GM12878 (cell line): Measurements from ENCODE around the gene ADGRL3. TPM values are rescaled to one million over a fixed set of nuclear protein-coding genes. Genes with fewer than 3 reads are reported as not detected.
"Not testable (repeated sequence)": the region's sequence is repeated elsewhere in the genome, so short reads cannot be mapped to it uniquely, and the experiment has no call there.

ENCODE experiments used
- ATAC-seq: fragments of 200-7000 bp; cut with Tn5 transposase; 3 replicates; pipeline ENCODE4 v1.9.1; 2020; ENCODE audit warnings: mild to moderate bottlenecking, moderate library complexity
- BruUV-seq: library from RNA; stranded (reverse); fragments of 400-500 nt; replicated peaks from 2 replicates; lab custom pipeline; 2021; lab: Mats Ljungman, UMichigan
- CTCF ChIA-PET: fragments of 300-600 bp; sonication (Branson Sonifier 250); formaldehyde crosslinking; extraction: SDS; loops from one replicate; lab custom pipeline; 2021; ENCODE audit warnings: inconsistent platforms; lab: Yijun Ruan, JAX
- POLR2A ChIA-PET: fragments of 350-600 bp; formaldehyde crosslinking; extraction: SDS; loops from one replicate; lab custom pipeline; 2021; ENCODE audit warnings: inconsistent platforms; lab: Charles Lee
- RAD21 ChIA-PET: fragments of 300-600 bp; sonication (Branson Sonifier 250); formaldehyde crosslinking; loops from one replicate; lab custom pipeline; 2023; ENCODE audit warnings: antibody characterized with exemption; ENCODE audit not compliant: unreplicated experiment; lab: Charles Lee
- SMC1A ChIA-PET: fragments of 300-600 bp; sonication (Branson Sonifier 250); formaldehyde crosslinking; loops from one replicate; lab custom pipeline; 2023; ENCODE audit not compliant: unreplicated experiment, uncharacterized antibody; lab: Charles Lee
- DNase-seq: peaks from one replicate; pipeline ENCODE4 v3.0.0-alpha.2; 2011; ENCODE audit warnings: low read depth, low spot score
- FAIRE-seq: peaks from 3 replicates; lab custom pipeline; 2011; peaks lifted over from hg19 to GRCh38; lab: Jason Lieb, UNC
- H2AFZ ChIP-seq: 2 replicates; pipeline ENCODE4 v1.6.0; 2011; ENCODE audit warnings: low read depth, low read length, control low read depth; ENCODE audit not compliant: control insufficient read depth
- H3K27ac ChIP-seq: 2 replicates; pipeline ENCODE4 v1.5.1; 2011; ENCODE audit warnings: control low read depth; ENCODE audit not compliant: control insufficient read depth, insufficient read depth
- H3K27me3 ChIP-seq, 2 experiments: replicated peaks in 1 of 2; 2 replicates each; pipeline versions ENCODE4 v1.6.0 to v1.6.1; 2011; ENCODE audit warnings: low read length in 1 of 2; ENCODE audit not compliant: control insufficient read depth in 2 of 2, insufficient read depth in 2 of 2
- H3K36me3 ChIP-seq, 2 experiments: 2 replicates each; pipeline ENCODE4 v1.5.1; 2011; ENCODE audit warnings: low read length in 1 of 2; ENCODE audit not compliant: control insufficient read depth in 2 of 2, insufficient read depth in 2 of 2
- H3K4me1 ChIP-seq: 2 replicates; pipeline ENCODE4 v1.6.1; 2011; ENCODE audit warnings: mild to moderate bottlenecking, low read length, moderate library complexity, mixed read lengths; ENCODE audit not compliant: control insufficient read depth, insufficient read depth
- H3K4me2 ChIP-seq: 2 replicates; pipeline ENCODE4 v1.6.0; 2011; ENCODE audit warnings: control low read depth; ENCODE audit not compliant: control insufficient read depth, insufficient read depth
- H3K4me3 ChIP-seq: fragments of 200-600 bp; sonication (generic); 2 replicates; pipeline ENCODE4 v1.5.1; 2016
- H3K79me2 ChIP-seq: 2 replicates; pipeline ENCODE4 v1.6.0; 2011; ENCODE audit warnings: low read length; ENCODE audit not compliant: control insufficient read depth, insufficient read depth
- H3K9ac ChIP-seq: 2 replicates; pipeline ENCODE4 v1.8.0; 2011; ENCODE audit warnings: low read length, control low read depth, mixed read lengths; ENCODE audit not compliant: control insufficient read depth, insufficient read depth
- H3K9me3 ChIP-seq: replicated peaks from 3 replicates; pipeline ENCODE4 v1.5.1; 2011; ENCODE audit warnings: mild to moderate bottlenecking, low read length; ENCODE audit not compliant: control insufficient read depth, insufficient read depth
- H4K20me1 ChIP-seq: 2 replicates; pipeline ENCODE4 v1.6.0; 2011; ENCODE audit not compliant: control insufficient read depth, insufficient read depth
- NR2F1 ChIP-seq: fragments of 450-650 bp; conservative IDR thresholded peaks from 2 replicates; pipeline ENCODE4 v1.6.1; 2017; ENCODE audit warnings: mild to moderate bottlenecking
- RAD21 ChIP-seq: IDR thresholded peaks from 2 replicates; pipeline ENCODE4 v1.6.1; 2011; ENCODE audit warnings: mild to moderate bottlenecking, low read depth, low read length, moderate library complexity; ENCODE audit not compliant: insufficient read depth
- WGBS: methylation state at CpG from one replicate; pipeline ENCODE4 v1.1.6; 2016; ENCODE audit warnings: low lambda C conversion rate; ENCODE audit not compliant: insufficient replicate concordance, insufficient coverage; ENCODE audit errors: missing lambda C conversion rate; 5-methylcytosine and 5-hydroxymethylcytosine counted together
- in situ Hi-C: fragments of 300-500 bp; cut with MboI; formaldehyde crosslinking; loops from 9 replicates; pipeline ENCODE4 v1.14.3; 2018; ENCODE audit warnings: mixed read lengths
- intact Hi-C: fragments of 100-400 bp; cut with micrococcal nuclease; formaldehyde crosslinking; loops from one replicate; pipeline ENCODE4 v1.14.2; 2022; ENCODE audit not compliant: unreplicated experiment
- polyA plus RNA-seq, 11 experiments: library from polyadenylated mRNA; depleted of rRNA in 4 of 11; unstranded in 6 of 11; stranded (reverse) in 5 of 11; fragments of >200 nt; fragmentation: Nextera tagmentation in 4 of 11; fragmentation: Illumina TruSeq in 1 of 11; extraction: Ambion mirVana in 4 of 11; extraction: Trizol in 1 of 11; gene quantifications; 1 replicate in 1 of 11; 2 replicates in 10 of 11; pipeline versions ENCODE4 v1.2.1 to v1.2.3, GENCODE V29; 2011 to 2016; ENCODE audit warnings: inconsistent platforms in 2 of 11, missing spikeins in 2 of 11, low read depth in 1 of 11
- total RNA-seq, 4 experiments: library from RNA; depleted of rRNA in 3 of 4; stranded (reverse); fragments of >200 nt in 3 of 4; fragmentation: Illumina TruSeq in 1 of 4; extraction: Trizol in 1 of 4; gene quantifications; 2 replicates each; pipeline versions ENCODE4 v1.2.1 to v1.2.3, GENCODE V29; 2013 to 2021

Gene ADGRL3
- total and polyA plus RNA-seq, 10 of the 15 experiments (the other 5 are each of a cell fraction or from before 2014, with no cell fraction given), result 1.1 TPM; not detected in 9

GRCh38 chr4:61638591-61638990 is 438.5 kb downstream of the ADGRL3 start (continued):
- no peak for TF ChIP-seq RAD21

- H4K20me1 ChIP-seq, H3K4me3 ChIP-seq, H3K36me3 ChIP-seq, POLR2A ChIA-PET, H3K79me2 ChIP-seq, H3K4me2 ChIP-seq, in situ Hi-C loops, BruUV-seq, ATAC-seq, H3K9ac ChIP-seq, RAD21 ChIA-PET, H2AFZ ChIP-seq, H3K4me1 ChIP-seq, H3K27ac ChIP-seq, FAIRE-seq, H3K9me3 ChIP-seq, DNase-seq, H3K27me3 ChIP-seq, SMC1A ChIA-PET, intact Hi-C loops, CTCF ChIA-PET: not testable (repeated sequence)
- 43% methylated on average over 19 of the region's 26 CpGs for WGBS
Measured at GRCh38 chr4:61646746-61647350, 446.7 kb downstream of the ADGRL3 start.

- Histone ChIP-seq H4K20me1 (no peaks in the 10 kb centered on the region), H3K36me3 (no peaks in the 10 kb centered on the region), H3K27ac (no peak overlapping the region), H3K9ac (no peak overlapping the region), H3K4me1 (no peaks in the 10 kb centered on the region), H3K9me3 (no peaks in the 10 kb centered on the region), H3K27me3 (no peaks in the 10 kb centered on the region), H3K4me3 (no peak overlapping the region), H3K79me2 (no peaks in the 10 kb centered on the region), H3K4me2 (no peak overlapping the region), H2AFZ (no peak overlapping the region)
- in situ Hi-C loops, result no loop called here
- WGBS, result 50% methylated on average over 1 of the region's 1 CpG
- CTCF ChIA-PET, result no interaction called here
- no peak for FAIRE-seq
- DNase-seq, result no peak
- intact Hi-C loops, result no loop called here
- SMC1A ChIA-PET, result interaction anchor here (0.7 kb wide), 1 partner anchor 170 kb away, joined by 3 read pairs; no protein-coding TSS in a partner anchor
- POLR2A ChIA-PET, result no interaction called here
- ATAC-seq, result no peak
- RAD21 ChIA-PET, result no interaction called here
- TF ChIP-seq NR2F1, result no peak
- no peak for TF ChIP-seq RAD21
- BruUV-seq, result no TSS peak
Measured at GRCh38 chr4:61648264-61648663, 448.1 kb downstream of the ADGRL3 start.
